PFSK-1 (cell line): ENCODE results near the gene RPS6KA5.

Experiments used
- FOXP2 ChIP-seq: optimal IDR thresholded peaks from 2 replicates; pipeline ENCODE3; 2011; ENCODE audit warnings: borderline replicate concordance, control low read depth, inconsistent platforms; ENCODE audit not compliant: insufficient read depth; ENCODE audit errors: extremely low read length, extremely low read depth
- POLR2AphosphoS5 ChIP-seq: IDR thresholded peaks from 2 replicates; pipeline ENCODE4 v1.6.1; 2012; ENCODE audit warnings: low read depth, mild to moderate bottlenecking, control low read depth, low read length, moderate library complexity
- REST ChIP-seq, 2 experiments: IDR thresholded peaks; 2 replicates each; pipeline versions ENCODE4 v1.6.1 to v1.8.0; 2011 to 2012; ENCODE audit warnings: low read depth in 2 of 2, low read length in 2 of 2, control low read depth in 1 of 2, inconsistent platforms in 1 of 2, mild to moderate bottlenecking in 1 of 2, moderate library complexity in 1 of 2; ENCODE audit not compliant: insufficient read depth in 1 of 2
- SIN3A ChIP-seq: IDR thresholded peaks from 2 replicates; pipeline ENCODE4 v1.6.1; 2012; ENCODE audit warnings: mild to moderate bottlenecking, low read length, moderate library complexity, borderline replicate concordance; ENCODE audit not compliant: insufficient read depth
- TAF1 ChIP-seq: IDR thresholded peaks from 2 replicates; pipeline ENCODE4 v1.6.1; 2012; ENCODE audit warnings: low read length, control low read depth, borderline replicate concordance; ENCODE audit not compliant: insufficient read depth

The RPS6KA5 gene

GRCh38 chr14:91056361-91056760 is 4.1 kb downstream of the RPS6KA5 start:
- no peak for TF ChIP-seq FOXP2
- no peak for TF ChIP-seq SIN3A
- TF ChIP-seq TAF1: no peak
- TF ChIP-seq REST (IDR thresholded peaks at IDR 0.05; ENCODE audit: insufficient read depth in 1 of 2, low read depth in 2 of 2, low read length in 2 of 2): no peak
- no peak for TF ChIP-seq POLR2AphosphoS5

- TF ChIP-seq POLR2AphosphoS5: no peak
- no peak for TF ChIP-seq REST (IDR thresholded peaks at IDR 0.05; ENCODE audit: insufficient read depth in 1 of 2, low read depth in 2 of 2, low read length in 2 of 2)
- TF ChIP-seq SIN3A: no peak
- no peak for TF ChIP-seq TAF1
- TF ChIP-seq FOXP2: no peak
Measured at GRCh38 chr14:91055016-91055415, 5.4 kb downstream of the RPS6KA5 start.

- TF ChIP-seq POLR2AphosphoS5: no peak
- no peak for TF ChIP-seq REST (IDR thresholded peaks at IDR 0.05; ENCODE audit: insufficient read depth in 1 of 2, low read depth in 2 of 2, low read length in 2 of 2)
- no peak for TF ChIP-seq TAF1
- no peak for TF ChIP-seq FOXP2
- TF ChIP-seq SIN3A: no peak
Measured at GRCh38 chr14:91048676-91049075, 11.8 kb downstream of the RPS6KA5 start.

- no peak for TF ChIP-seq REST (IDR thresholded peaks at IDR 0.05; ENCODE audit: insufficient read depth in 1 of 2, low read depth in 2 of 2, low read length in 2 of 2)
- TF ChIP-seq SIN3A: no peak
- TF ChIP-seq TAF1: no peak
- TF ChIP-seq FOXP2: no peak
- no peak for TF ChIP-seq POLR2AphosphoS5
Measured at GRCh38 chr14:91048265-91048664, 12.2 kb downstream of the RPS6KA5 start.

- TF ChIP-seq TAF1 (no peak), SIN3A (no peak), FOXP2 (no peak), REST (IDR thresholded peaks at IDR 0.05; ENCODE audit: insufficient read depth in 1 of 2, low read depth in 2 of 2, low read length in 2 of 2) (no peak), POLR2AphosphoS5 (no peak)
Measured at GRCh38 chr14:91047174-91047753, 13.2 kb downstream of the RPS6KA5 start.
